GM21529 (cell line): ENCODE results near the gene PLXDC1.
"Not testable (repeated sequence)": the region's sequence is repeated elsewhere in the genome, so short reads cannot be mapped to it uniquely, and the experiment has no call there.

Source experiments
- ATAC-seq: cut with Tn5 transposase; IDR thresholded peaks from one replicate; pipeline ENCODE4 v1.9.1; 2021; ENCODE audit not compliant: unreplicated experiment

PLXDC1 gene

DNA sequence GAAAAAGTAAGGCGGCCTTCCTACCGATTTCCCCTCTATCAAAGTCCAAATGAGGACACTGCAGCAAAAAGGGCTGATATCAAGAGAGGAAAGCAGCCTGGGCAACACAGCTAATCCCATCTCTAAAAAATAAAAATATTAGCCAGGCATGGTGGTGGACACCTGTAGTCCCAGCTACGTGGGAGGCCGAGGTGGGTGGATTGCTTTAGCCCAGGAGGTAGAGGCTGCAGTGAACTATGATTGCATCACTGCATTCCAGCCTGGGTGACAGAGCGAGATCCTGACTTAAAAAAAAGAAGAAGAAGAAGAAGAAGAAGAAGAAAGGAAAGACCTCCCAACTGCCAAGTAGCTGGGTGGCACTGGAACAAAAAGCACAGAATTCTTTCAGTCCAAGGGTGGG lies 31.6 kb upstream of the PLXDC1 start:
- ATAC-seq, result no peak

- ATAC-seq, result no peak
Measured at GRCh38 chr17:39181303-39181702, 29.9 kb upstream of the PLXDC1 start.

- no peak for ATAC-seq
Measured at GRCh38 chr17:39178536-39178935, 27.1 kb upstream of the PLXDC1 start.

DNA sequence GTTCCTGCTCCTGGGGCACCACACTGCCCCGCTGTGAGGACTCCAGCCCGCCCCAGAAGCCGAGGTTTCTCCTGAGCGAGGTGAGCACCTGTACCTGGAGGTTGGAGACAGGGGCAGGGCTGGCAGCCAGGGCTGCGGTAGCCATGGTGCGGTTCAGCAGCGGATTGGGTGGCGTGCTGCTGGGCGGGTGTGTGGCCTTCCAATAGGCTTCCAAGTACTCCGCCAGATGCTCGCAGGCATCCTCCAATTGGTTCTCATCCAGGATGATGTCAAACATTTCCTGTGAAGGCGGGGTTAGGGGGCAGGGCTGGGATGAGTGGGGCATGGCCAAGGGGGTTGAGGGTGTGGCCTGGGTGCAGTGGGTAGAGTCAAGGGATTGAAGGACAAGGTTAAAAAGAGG lies 25.8 kb upstream of the PLXDC1 start:
- ATAC-seq, result no peak

GRCh38 chr17:39175695-39176093 lies 24.3 kb upstream of the PLXDC1 start:
- ATAC-seq, result no peak

DNA sequence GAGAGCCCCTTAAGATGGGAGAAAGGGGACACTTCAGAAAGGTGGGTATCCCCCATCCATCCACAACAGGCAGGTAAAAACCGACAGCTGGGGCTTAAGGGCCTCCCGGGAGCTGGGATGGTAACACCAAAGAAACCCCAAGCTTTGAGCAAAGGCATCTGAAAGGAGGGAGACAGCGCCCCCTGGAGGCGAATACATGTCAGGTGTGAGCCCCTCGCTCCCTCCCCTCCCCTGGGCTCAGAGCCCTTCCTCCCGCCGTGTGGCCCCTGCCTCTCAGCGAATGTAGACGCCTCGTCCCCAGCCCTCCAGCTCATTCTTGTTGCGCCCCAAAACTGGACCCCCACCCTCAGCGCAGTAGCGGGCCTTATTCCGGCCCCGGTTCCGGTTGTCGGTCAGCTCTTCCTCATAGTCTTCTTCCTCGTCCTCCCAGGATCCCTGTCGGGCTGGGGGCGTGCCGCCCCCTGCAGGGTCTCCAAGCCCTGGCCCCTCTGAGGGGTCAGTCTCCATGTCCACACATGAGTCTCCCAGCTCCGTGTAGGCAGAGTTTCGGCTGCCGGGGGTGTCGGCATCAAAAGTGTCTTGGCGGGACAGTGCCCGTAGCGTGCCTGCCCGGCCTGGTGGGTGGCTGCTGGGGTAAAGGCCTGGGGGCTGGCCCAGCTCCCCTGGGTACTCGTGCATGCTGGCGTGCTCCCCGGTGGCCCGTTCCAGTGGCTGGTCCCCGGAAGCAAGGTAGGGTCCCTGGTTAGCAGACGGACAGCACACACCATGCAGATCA lies 23.7 kb upstream of the PLXDC1 start:
- ATAC-seq, result no peak

DNA sequence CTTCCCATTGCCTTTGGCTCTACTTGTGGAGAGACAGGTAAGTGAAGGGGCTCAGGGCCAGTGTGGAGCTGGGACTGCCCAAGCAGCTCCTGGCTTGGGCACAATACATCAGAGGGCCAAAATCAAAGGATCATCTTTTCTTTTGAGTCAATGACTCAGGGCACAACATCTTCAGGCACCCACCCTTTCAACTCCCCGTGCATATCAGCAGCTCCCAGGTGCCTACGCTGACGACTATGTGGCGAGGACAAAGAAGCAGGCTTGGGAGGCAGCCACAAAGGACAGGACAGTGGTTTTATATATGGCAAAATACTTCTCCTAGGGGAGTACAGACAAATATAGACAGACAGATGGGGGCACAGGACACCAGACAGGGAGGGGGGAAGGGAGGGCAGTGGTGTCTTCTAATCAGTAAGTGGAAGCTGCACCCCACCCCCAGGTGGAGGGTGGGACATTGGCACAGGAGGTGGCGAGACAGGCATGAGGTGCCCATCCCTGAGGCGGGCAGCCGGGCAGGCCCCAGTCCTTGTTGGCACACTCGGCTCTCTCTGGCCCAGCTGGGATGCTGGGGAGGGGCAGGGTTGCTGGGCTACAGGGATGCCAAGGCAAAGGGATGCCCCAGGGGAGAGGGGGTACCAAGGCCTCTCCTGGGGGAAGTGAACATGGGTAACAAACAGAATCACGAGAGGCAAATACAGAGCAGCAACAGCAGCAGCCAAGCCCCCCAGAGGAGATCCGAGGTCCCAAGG lies 22.3 kb upstream of the PLXDC1 start:
- no peak for ATAC-seq

DNA sequence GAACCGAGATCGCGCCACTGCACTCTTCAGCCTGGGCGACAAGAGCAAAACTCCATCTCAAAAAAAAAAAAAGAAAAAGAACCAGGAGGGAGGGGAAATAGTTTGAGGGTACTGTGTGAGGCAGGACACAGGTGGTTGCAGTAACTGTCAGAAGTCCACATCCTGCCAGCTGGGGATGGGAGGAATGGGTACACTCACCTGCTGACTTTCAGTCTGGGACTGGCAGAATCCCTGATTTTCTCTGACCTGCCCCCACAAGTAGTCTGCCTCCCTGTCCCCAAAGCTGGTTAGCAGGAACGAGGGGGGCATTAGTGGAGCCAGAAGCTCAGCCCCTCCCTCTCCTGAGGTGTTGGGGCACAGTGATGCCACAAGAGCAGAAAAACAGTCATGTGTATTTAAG lies 21.6 kb upstream of the PLXDC1 start:
- ATAC-seq, result no peak

DNA sequence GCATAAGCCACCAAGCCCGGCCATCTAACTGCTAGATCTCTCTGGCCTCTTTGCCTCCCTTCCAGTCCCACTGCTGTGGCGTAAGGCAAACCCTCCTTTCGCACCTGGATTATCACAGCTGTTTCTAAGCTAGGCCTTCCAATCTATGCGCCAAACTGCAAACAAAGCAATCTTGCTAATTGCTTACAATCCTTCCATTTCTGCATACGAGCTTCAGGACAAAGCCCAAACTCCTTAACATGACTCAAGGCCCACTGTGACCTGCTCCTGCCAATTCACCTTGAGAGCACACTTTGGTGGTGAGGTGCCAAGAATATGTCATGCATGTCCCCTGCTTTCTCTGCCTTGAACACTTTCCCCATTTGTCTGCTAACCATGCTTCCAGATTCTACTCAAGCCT lies 20.5 kb upstream of the PLXDC1 start:
- no peak for ATAC-seq

- no peak for ATAC-seq
Measured at GRCh38 chr17:39170558-39170957, 19.1 kb upstream of the PLXDC1 start.

- ATAC-seq, result no peak
Measured at GRCh38 chr17:39170109-39170508, 18.7 kb upstream of the PLXDC1 start.

- no peak for ATAC-seq
Measured at GRCh38 chr17:39169518-39169917, 18.1 kb upstream of the PLXDC1 start.

- ATAC-seq, result no peak
Measured at GRCh38 chr17:39169101-39169500, 17.7 kb upstream of the PLXDC1 start.

DNA sequence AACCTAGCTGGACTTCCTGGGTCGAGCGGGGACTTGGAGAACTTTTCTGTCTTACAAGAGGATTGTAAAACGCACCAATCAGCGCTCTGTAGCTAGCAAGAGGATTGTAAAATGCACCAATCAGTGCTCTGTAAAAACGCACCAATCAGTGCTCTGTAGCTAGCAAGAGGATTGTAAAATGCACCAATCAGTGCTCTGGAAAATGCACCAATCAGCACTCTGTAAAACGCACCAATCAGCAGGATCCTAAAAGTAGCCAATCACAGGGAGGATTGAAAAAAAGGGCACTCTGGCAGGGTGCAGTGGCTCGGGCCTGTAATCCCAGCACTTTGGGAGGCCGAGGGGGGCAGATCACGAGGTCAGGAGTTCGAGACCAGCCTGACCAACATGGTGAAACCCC lies 17.1 kb upstream of the PLXDC1 start:
- not testable (repeated sequence) for ATAC-seq

GRCh38 chr17:39167476-39167875 lies 16.0 kb upstream of the PLXDC1 start:
- ATAC-seq, result no peak

DNA sequence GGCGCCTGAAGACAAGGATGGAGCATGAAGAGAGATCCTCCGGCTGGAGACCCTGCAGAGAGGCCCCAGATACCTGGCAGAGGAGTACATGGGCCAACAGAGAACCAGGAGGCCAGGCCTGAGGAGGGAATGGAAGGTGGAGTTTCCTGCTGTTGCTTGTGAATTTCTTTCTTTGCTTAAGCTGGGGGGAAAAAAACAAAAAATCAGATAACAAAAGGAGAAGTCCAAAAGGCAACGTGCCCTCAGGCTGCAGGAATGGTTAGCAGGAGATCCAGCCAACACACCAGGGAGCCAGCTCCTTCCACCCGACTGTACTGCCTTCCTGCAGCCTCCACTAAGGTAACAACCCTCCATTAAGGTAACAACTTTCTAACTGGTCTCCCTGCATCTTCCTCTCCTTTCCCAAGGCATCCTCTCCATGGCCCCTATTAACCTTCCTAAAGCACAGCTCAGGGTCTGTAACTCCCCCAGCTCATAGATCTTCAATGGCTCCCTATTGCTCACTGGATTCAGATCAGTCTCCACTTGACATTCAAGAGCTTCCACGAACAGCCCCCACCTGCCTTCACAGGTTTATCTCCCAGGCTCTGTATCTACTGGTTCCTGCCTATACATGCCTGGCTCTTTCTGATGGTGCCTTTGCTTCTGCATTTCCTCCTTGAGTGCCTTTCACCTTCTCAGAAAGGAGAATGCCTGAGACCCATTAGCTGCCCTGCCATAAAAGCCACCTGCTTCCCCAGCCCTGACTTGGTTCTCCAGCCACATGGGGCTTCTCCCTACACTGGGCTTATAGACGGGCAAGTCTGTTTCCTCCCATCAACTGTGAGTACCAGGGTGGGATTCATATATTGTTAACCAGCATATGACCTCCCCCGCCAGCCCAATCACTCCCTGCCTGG lies 15.2 kb upstream of the PLXDC1 start:
- no peak for ATAC-seq

- ATAC-seq, result no peak
Measured at GRCh38 chr17:39165841-39166349, 14.5 kb upstream of the PLXDC1 start, which contains the start of gene ARL5C. TSS of gene ARL5C (minus strand) at chr17:39166161. CDS start at chr17:39165760, 401 bp downstream.

- peak; percentile 9 for ATAC-seq
Measured at GRCh38 chr17:39165178-39165840, 13.9 kb upstream of the PLXDC1 start.

- ATAC-seq, result peak; percentile 85
Measured at GRCh38 chr17:39164675-39165143, 13.3 kb upstream of the PLXDC1 start.

DNA sequence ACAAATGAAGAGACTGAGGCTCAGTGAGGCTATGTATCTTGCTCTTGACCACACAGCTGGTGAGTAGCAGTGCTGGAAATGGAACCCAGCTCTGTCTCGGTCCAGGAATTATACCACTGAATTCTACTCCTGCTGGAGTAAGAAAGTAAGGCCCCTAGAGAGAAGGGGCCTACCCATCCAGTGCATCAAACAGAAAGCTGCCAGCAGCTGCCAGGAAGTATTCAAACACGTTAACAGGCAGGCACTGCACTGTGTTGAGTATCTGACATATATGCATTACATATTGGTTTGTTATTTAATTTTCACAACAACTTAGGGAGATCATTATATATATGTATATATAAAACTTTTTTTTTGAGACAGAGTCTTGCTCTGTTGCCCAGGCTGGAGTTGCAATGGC lies 10.5 kb upstream of the PLXDC1 start:
- ATAC-seq, result no peak
